ES-I3 (cell line): ENCODE measurements around the gene NECAB3.

ENCODE experiments used
- H3K36me3 ChIP-seq: 2 replicates; pipeline ENCODE4 v1.6.1; 2013; ENCODE audit warnings: mild to moderate bottlenecking, low read length, control low read depth, moderate library complexity; ENCODE audit not compliant: insufficient read depth
- H3K4me1 ChIP-seq: 2 replicates; pipeline ENCODE4 v1.6.1; 2013; ENCODE audit warnings: mild to moderate bottlenecking, control low read depth, low read length; ENCODE audit not compliant: insufficient read depth
- H3K9ac ChIP-seq: 2 replicates; pipeline ENCODE4 v1.6.1; 2013; ENCODE audit warnings: low read depth, mild to moderate bottlenecking, low read length, moderate library complexity
- H3K9me3 ChIP-seq: 2 replicates; pipeline ENCODE4 v1.6.1; 2013; ENCODE audit warnings: mild to moderate bottlenecking, low read length, moderate library complexity; ENCODE audit not compliant: control insufficient read depth, insufficient read depth

NECAB3 gene

DNA sequence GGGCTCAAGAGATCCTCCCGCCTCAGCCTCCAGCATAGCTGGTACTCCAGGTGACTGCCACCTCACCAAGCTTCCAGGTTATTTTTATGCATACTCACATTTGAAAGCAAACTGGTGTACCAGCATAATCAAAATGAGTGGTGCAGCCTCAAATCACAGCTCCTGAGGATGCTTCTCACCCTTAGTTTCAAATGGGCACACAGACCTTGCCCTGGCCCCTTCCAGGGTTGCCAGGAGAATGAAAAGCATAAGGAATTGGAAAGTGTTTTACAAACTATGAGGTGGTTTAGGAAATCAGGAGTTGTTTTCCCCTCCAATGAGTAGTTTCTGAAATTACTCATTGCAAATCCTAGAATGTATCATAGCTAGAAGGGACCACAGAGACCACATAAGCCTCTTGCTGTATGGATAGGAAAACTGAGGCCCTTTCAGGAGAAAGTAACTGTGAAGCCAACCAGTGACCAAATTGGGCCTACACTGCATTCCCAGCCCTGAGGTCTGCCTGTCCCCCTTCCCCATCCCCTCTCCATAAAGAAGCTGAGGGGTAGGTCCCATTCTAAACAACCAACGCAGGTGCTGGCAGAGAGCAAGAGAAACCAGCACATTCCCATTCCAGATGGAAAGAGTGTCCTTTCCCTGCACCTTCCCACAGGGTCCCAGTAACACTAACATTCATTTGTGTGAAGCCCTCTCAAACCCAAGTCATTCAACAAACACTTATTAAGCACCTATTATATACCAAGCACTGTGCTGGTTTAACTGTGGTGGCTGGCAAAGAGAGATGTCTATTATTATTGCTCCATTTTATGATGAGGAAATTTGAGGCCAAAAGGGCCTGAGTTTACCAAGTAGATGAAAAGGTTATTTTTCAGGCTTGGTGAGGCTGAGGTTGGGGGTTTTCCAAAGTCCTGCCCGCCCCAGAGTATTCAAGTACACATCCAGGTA is 14.0 kb upstream of the NECAB3 start:
- H3K9ac ChIP-seq: no peak overlapping the region
- peaks cover 15% of the 10 kb centered on the region for H3K4me1 ChIP-seq

DNA sequence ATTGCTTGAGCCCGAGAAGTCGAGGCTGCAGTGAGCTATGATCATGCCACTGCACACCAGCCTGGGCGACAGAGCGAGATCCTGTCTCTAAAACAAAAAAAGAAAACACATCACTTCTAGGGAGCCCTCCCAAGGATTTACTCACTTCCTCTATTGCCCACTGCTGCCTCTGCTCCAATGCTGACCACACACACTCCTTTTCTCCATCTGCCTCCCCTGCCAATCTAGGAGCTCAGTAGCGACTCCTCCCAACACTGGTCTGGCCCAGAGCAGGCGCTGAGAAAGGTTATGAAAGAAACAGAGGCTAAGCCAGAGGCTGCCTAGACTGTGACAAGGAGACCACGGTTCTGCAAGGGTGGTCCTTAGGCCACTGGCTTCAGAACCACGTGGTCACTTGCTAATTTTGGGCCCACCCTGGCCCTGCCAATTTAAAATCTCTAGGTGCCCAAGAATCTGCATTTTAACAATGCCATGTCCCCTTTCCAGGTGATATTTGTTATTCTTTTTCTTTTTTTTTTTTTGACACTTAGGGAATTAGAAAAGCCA is 13.2 kb upstream of the NECAB3 start:
- H3K9me3 ChIP-seq: no peaks in the 10 kb centered on the region
- peaks cover 15% of the 10 kb centered on the region for H3K4me1 ChIP-seq
- no peaks in the 10 kb centered on the region for H3K36me3 ChIP-seq
- no peak overlapping the region for H3K9ac ChIP-seq

More for the DNA sequence above, 14.0 kb upstream of the NECAB3 start:
- no peaks in the 10 kb centered on the region for H3K36me3 ChIP-seq
- no peaks in the 10 kb centered on the region for H3K9me3 ChIP-seq

- H3K36me3 ChIP-seq: no peaks in the 10 kb centered on the region
- H3K9ac ChIP-seq: peak overlapping the region; percentile 39; the same call in 1 of the 2 replicates
- no peaks in the 10 kb centered on the region for H3K9me3 ChIP-seq
- peaks cover 15% of the 10 kb centered on the region for H3K4me1 ChIP-seq
These were observed 12.7 kb upstream of the NECAB3 start for GRCh38 chr20:33686984-33687366.

DNA sequence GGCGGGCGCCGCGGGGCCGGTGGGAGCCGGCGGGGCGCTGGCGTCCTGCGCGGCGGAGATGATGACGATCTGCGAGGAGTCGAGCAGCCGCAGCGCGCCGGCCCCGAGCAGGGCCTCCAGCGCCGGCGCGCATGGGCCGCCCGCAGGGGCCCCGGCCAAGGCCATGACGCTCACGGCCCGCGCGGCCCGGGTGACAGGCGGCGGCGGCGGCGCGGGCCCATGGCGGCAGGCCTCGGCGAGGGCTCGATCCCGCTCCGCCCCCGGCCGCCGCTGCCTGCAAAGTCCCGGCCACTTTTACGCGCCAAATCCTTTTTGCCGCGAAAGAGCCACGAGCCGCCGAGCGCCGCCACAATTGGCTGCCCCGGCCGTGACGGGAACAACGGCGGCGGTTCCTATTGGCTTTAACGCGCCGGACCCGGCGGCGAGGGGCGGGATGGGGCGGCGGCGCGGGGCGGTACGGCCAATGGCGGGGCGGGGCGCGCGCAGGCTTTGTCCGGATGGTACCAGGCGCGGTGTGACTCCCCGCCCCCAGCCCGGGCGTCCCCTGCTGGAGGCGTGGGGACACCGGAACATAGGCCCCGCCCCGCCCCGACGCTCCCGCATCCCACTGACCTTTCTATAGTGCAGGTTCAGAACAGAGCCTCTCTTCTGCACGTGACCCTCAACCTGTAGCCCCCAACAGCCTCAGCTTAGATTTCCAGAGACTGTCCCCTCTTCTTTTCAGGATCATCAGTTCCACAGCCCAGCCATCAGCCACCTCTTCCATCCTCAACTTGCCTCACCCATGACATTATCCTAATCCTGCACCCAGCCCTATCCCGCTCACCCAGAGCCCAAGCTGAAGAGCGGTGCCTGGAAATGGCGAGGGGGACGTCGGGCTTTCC is 12.1 kb upstream of the NECAB3 start, which contains the start of gene E2F1:
TSS of gene E2F1 (minus strand) at position 286 of the 884 bp plus-strand sequence. CDS start at position 165, 121 bp downstream.
- no peaks in the 10 kb centered on the region for H3K36me3 ChIP-seq
- peaks cover 15% of the 10 kb centered on the region for H3K4me1 ChIP-seq
- H3K9ac ChIP-seq: peak within 1 kb of the TSS; percentile 42
- no peaks in the 10 kb centered on the region for H3K9me3 ChIP-seq

DNA sequence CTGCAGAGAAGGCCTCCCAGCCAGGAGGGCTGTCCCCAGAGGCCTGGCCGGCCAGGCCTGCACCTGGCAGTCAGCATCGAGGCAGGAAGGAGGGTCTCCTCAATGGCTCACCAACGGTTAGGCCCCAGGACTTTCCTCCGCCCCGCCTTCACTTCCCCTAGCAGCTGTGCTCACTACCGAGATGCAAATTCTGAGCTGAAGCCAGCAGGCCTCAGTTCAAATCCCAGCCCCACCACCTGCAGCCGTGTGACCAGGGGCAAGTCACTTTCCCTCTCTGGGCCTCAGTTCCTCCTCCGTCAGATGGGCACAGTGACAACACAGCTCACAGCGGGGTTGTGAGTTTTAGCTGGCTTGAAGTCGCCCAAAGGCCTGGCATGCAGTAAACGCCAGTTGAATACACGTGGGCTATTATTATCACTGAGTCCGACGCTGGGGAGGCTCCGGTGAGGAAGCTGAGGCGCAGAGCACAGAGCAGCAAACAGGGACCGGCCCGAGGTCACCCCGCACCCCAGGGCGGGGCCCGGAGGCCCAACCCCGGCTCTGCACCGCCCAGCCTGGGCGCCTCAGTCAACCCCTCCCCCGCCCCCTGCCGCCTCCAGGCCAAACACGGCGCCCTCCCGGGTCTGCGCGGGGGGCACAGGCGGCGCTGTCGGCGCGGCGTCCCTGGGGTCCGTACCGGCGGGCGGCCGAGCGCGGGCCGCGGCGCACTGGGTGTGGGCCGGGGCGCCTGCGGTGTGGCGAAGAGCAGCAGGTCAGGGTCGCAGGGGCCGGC is 11.3 kb upstream of the NECAB3 start:
- Histone ChIP-seq H3K4me1 (peaks cover 15% of the 10 kb centered on the region), H3K36me3 (no peaks in the 10 kb centered on the region), H3K9me3 (no peaks in the 10 kb centered on the region), H3K9ac (peak overlapping the region; percentile 42)

DNA sequence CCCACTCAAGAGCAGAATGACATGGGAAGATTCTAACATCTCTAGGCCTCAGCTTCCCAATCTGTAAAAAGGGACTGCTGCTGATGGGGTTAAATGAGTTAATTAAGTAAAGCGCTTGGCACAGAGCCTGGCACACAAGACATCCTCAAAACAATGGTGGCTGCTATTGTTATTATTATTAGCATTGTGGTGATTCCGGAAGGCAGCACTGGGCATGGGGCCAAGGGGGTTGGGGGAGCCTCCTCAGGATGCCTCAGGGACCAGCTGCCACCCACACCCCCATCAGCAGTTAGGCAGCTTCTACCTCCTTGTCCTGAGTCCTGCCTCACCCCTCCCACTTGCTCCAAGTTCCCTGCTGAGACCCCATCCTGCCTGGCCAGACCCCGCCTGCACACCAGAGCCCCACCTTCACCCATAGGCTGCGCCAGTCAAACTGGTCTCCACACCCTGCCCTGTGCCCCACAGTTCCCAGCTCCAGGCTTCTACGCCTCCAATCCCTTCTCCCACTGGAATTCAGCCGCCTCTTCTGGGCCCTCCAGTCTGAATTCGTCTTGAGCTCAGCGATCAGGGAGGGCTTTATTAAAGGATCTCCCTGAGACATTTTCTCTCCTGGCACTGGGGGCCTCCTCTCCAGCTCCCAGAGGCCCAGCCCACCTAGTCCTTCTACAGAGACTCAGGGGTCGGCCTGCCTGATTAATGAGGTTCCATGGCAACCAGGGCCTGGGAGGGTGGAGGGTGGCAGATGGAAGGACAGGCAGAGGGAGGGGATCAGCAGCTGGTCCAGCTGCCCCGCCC is 10.5 kb upstream of the NECAB3 start:
- no peaks in the 10 kb centered on the region for H3K36me3 ChIP-seq
- peaks cover 11% of the 10 kb centered on the region for H3K4me1 ChIP-seq
- no peaks in the 10 kb centered on the region for H3K9me3 ChIP-seq
- H3K9ac ChIP-seq: peak overlapping the region; percentile 42

GRCh38 chr20:33681728-33682353 is 7.6 kb upstream of the NECAB3 start:
- Histone ChIP-seq H3K4me1 (peaks cover 7% of the 10 kb centered on the region; the same call in 1 of the 2 replicates), H3K36me3 (no peaks in the 10 kb centered on the region; the same call in 1 of the 2 replicates), H3K9me3 (no peaks in the 10 kb centered on the region), H3K9ac (no peak overlapping the region)

- Histone ChIP-seq H3K36me3 (no peaks in the 10 kb centered on the region; the same call in none of the 2 replicates), H3K9me3 (no peaks in the 10 kb centered on the region), H3K4me1 (peaks cover 4% of the 10 kb centered on the region; the same call in 1 of the 2 replicates), H3K9ac (no peak overlapping the region)
These were observed 7.1 kb upstream of the NECAB3 start for GRCh38 chr20:33681288-33681687.

GRCh38 chr20:33680686-33681085 is 6.5 kb upstream of the NECAB3 start:
- no peaks in the 10 kb centered on the region for H3K9me3 ChIP-seq
- no peaks in the 10 kb centered on the region; the same call in none of the 2 replicates for H3K36me3 ChIP-seq
- peaks cover 6% of the 10 kb centered on the region; the same call in 1 of the 2 replicates for H3K4me1 ChIP-seq
- no peak overlapping the region for H3K9ac ChIP-seq

DNA sequence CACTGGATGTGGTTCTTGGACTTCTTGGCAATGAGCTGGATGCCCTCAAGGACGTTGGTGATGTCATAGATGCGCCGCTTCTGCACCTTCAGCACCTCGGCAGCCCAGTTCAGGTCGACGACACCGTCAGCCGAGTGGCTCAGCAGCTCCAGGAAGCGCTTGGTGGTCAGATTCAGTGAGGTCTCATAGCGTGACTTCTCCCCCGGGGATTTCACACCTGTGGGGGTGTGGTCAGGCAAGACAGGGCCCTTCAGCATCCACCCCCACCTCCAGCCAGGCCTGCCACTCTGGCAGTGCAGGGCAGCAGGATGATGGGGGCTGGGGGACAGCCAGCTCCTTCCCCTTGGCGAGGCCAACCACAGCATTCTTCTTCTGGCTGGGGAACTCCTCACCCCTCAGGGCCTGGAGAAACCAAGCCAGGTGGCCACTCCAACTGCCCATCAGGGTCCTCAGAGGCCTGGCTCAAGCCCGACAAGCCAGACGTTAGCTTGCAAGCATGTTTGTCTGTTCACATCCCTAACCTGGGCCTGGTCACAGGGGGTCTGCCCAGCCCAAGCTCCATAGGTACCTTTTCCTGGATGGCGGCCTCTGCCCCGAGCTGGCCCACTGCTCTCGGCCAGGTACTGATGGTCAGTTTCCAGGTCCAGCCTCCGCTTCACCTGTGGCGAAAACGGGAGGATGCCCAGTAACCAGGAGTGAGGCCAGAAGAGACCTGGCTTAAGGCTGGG is 5.7 kb upstream of the NECAB3 start:
- H3K9me3 ChIP-seq: no peaks in the 10 kb centered on the region
- H3K36me3 ChIP-seq: no peaks in the 10 kb centered on the region; the same call in none of the 2 replicates
- no peak overlapping the region for H3K9ac ChIP-seq
- H3K4me1 ChIP-seq: peaks cover 12% of the 10 kb centered on the region; the same call in 1 of the 2 replicates

GRCh38 chr20:33677991-33678702 is 3.9 kb upstream of the NECAB3 start:
- H3K36me3 ChIP-seq: no peaks in the 10 kb centered on the region; the same call in none of the 2 replicates
- no peak overlapping the region for H3K9ac ChIP-seq
- no peaks in the 10 kb centered on the region for H3K9me3 ChIP-seq
- H3K4me1 ChIP-seq: peaks cover 11% of the 10 kb centered on the region
